HepG2 (cell line): ENCODE data around the gene FILIP1. TPM values are rescaled to one million over a fixed set of nuclear protein-coding genes. Genes with fewer than 3 reads are reported as not detected.

Source experiments
- BHLHE40 ChIP-seq: IDR thresholded peaks from 2 replicates; pipeline ENCODE4 v1.6.1; 2011; ENCODE audit warnings: low read length, improper control_type of control experiment
- BRD4 ChIP-seq: sonication (generic); formaldehyde crosslinking; IDR thresholded peaks from 2 replicates; pipeline ENCODE4 v1.4.0; 2020; ENCODE audit warnings: missing genetic modification reagents
- CREB1 ChIP-seq, 2 experiments: fragments of 450-650 bp in 1 of 2; IDR thresholded peaks; 2 replicates each; pipeline ENCODE4 v1.6.1; 2016 to 2017; ENCODE audit warnings: control low read depth in 1 of 2, mild to moderate bottlenecking in 1 of 2, missing compliant biosample characterization in 1 of 2, missing genetic modification characterization in 1 of 2
- EP300 ChIP-seq, 3 experiments: sonication (generic) in 1 of 3; formaldehyde crosslinking in 1 of 3; IDR thresholded peaks; 2 replicates each; pipeline versions ENCODE4 v1.5.1 to v1.6.1; 2011 to 2020; ENCODE audit warnings: low read depth in 2 of 3, low read length in 2 of 3, borderline replicate concordance in 1 of 3, improper control_type of control experiment in 1 of 3, mild to moderate bottlenecking in 1 of 3, missing genetic modification reagents in 1 of 3, moderate library complexity in 1 of 3
- ETV5 ChIP-seq: IDR thresholded peaks from 2 replicates; pipeline ENCODE4 v1.6.1; 2018; ENCODE audit warnings: missing biosample characterization, missing genetic modification reagents, inconsistent platforms, borderline replicate concordance
- FOXC1 ChIP-seq: sonication (generic); formaldehyde crosslinking; IDR thresholded peaks from 2 replicates; pipeline ENCODE4 v1.8.0; 2022; ENCODE audit warnings: mild to moderate bottlenecking, missing genetic modification reagents, borderline replicate concordance
- HOXA7 ChIP-seq: sonication (generic); formaldehyde crosslinking; IDR thresholded peaks from 2 replicates; pipeline ENCODE4 v1.8.1; 2022; ENCODE audit warnings: mild to moderate bottlenecking, missing genetic modification reagents, moderate library complexity
- MED1 ChIP-seq: sonication (generic); formaldehyde crosslinking; IDR thresholded peaks from 2 replicates; pipeline ENCODE4 v1.4.0; 2020; ENCODE audit warnings: missing genetic modification reagents
- MLLT10 ChIP-seq: sonication (generic); formaldehyde crosslinking; IDR thresholded peaks from 2 replicates; pipeline ENCODE4 v1.4.0; 2020; ENCODE audit warnings: missing genetic modification reagents
- NPAS2 ChIP-seq: sonication (generic); formaldehyde crosslinking; IDR thresholded peaks from 2 replicates; pipeline ENCODE4 v1.8.0; 2022; ENCODE audit warnings: mild to moderate bottlenecking, missing genetic modification reagents, borderline replicate concordance
- NR2F1 ChIP-seq, 2 experiments: fragments of 450-650 bp in 1 of 2; formaldehyde crosslinking in 1 of 2; IDR thresholded peaks; 2 replicates each; pipeline versions ENCODE4 v1.5.0 to v1.6.1; 2016 to 2020; ENCODE audit warnings: mild to moderate bottlenecking in 1 of 2, missing compliant biosample characterization in 1 of 2, missing genetic modification reagents in 1 of 2, moderate library complexity in 1 of 2
- PHF8 ChIP-seq: sonication (generic); formaldehyde crosslinking; IDR thresholded peaks from 2 replicates; pipeline ENCODE4 v1.5.0; 2020; ENCODE audit warnings: missing genetic modification reagents
- PRPF4 ChIP-seq: fragments of 200-400 bp; formaldehyde crosslinking; IDR thresholded peaks from 2 replicates; pipeline ENCODE4 v1.6.1; 2016; ENCODE audit warnings: low read length, low read depth; ENCODE audit not compliant: poor library complexity, severe bottlenecking
- RXRB ChIP-seq: IDR thresholded peaks from 2 replicates; pipeline ENCODE4 v1.6.1; 2016; ENCODE audit warnings: borderline replicate concordance, missing genetic modification reagents, missing compliant biosample characterization
- SAFB2 ChIP-seq: sonication (generic); formaldehyde crosslinking; IDR thresholded peaks from 2 replicates; pipeline ENCODE4 v1.5.1; 2020; ENCODE audit warnings: missing genetic modification reagents, low read depth, mild to moderate bottlenecking, borderline replicate concordance
- SRSF1 ChIP-seq: fragments of 200-400 bp; formaldehyde crosslinking; optimal IDR thresholded peaks from 2 replicates; pipeline ENCODE3; 2017; ENCODE audit warnings: mild to moderate bottlenecking, low read depth, low read length, moderate library complexity
- UBTF ChIP-seq: sonication (generic); formaldehyde crosslinking; IDR thresholded peaks from 2 replicates; pipeline ENCODE4 v1.4.0; 2020; ENCODE audit warnings: mild to moderate bottlenecking, missing genetic modification reagents
- ZBTB21 ChIP-seq: sonication (generic); formaldehyde crosslinking; IDR thresholded peaks from 2 replicates; pipeline ENCODE4 v1.4.0; 2020; ENCODE audit warnings: missing genetic modification reagents
- ZKSCAN8 ChIP-seq: IDR thresholded peaks from 2 replicates; pipeline ENCODE4 v1.6.1; 2016; ENCODE audit warnings: borderline replicate concordance, missing genetic modification reagents, missing compliant biosample characterization
- ZNF263 ChIP-seq: sonication (generic); formaldehyde crosslinking; IDR thresholded peaks from 2 replicates; pipeline ENCODE4 v1.4.0; 2020; ENCODE audit warnings: missing genetic modification reagents
- ZNF274 ChIP-seq: sonication (generic); formaldehyde crosslinking; IDR thresholded peaks from 2 replicates; pipeline ENCODE4 v1.5.1; 2020; ENCODE audit warnings: mild to moderate bottlenecking, missing genetic modification reagents
- ZNF549 ChIP-seq: sonication (generic); formaldehyde crosslinking; IDR thresholded peaks from 2 replicates; pipeline ENCODE4 v1.5.0; 2020; ENCODE audit warnings: missing genetic modification reagents
- ZNF550 ChIP-seq: sonication (generic); formaldehyde crosslinking; IDR thresholded peaks from 2 replicates; pipeline ENCODE4 v1.4.0; 2020; ENCODE audit warnings: mild to moderate bottlenecking, missing genetic modification reagents, borderline replicate concordance
- ZNF580 ChIP-seq: IDR thresholded peaks from 2 replicates; pipeline ENCODE4 v1.6.1; 2016; ENCODE audit warnings: low read depth, borderline replicate concordance
- ZNF615 ChIP-seq: sonication (generic); formaldehyde crosslinking; IDR thresholded peaks from 2 replicates; pipeline ENCODE4 v1.5.0; 2020; ENCODE audit warnings: mild to moderate bottlenecking, missing genetic modification reagents, borderline replicate concordance
- ZNF639 ChIP-seq: conservative IDR thresholded peaks from 2 replicates; pipeline ENCODE4 v1.6.1; 2018; ENCODE audit warnings: missing genetic modification reagents
- ZNF761 ChIP-seq: sonication (generic); formaldehyde crosslinking; conservative IDR thresholded peaks from 2 replicates; pipeline ENCODE4 v1.4.0; 2020; ENCODE audit warnings: mild to moderate bottlenecking, missing genetic modification reagents
- polyA plus RNA-seq, 8 experiments: library from polyadenylated mRNA; depleted of rRNA in 3 of 8; stranded (reverse) in 7 of 8; unstranded in 1 of 8; fragments of >200 nt; fragmentation: Illumina TruSeq in 4 of 8; extraction: Trizol in 4 of 8; gene quantifications; 2 replicates each; pipeline versions ENCODE4 v1.2.1 to v1.2.3, GENCODE V29; 2011 to 2016; ENCODE audit warnings: low read depth in 4 of 8, missing spikeins in 1 of 8, mixed read lengths in 1 of 8; ENCODE audit not compliant: insufficient read depth in 1 of 8
- total RNA-seq, 5 experiments: library from RNA; depleted of rRNA; stranded (reverse); fragments of >200 nt; fragmentation: Illumina TruSeq; extraction: Trizol; gene quantifications; 2 replicates each; pipeline ENCODE4 v1.2.3, GENCODE V29; 2016; ENCODE audit warnings: low read depth in 1 of 5

FILIP1 gene
- total and polyA plus RNA-seq, 2 of the 13 experiments (the other 11 are each of a cell fraction or from before 2014, with no cell fraction given) = not detected

GRCh38 chr6:75284632-75285282 is 208.8 kb downstream of the FILIP1 start, which contains the start of gene TMEM30A (continued):
- TF ChIP-seq FOXC1 (CRISPR knock-in tag) (peak; percentile 51; the same call in 1 of the 2 replicates), HOXA7 (no peak), BHLHE40 (no peak), ZNF274 (CRISPR knock-in tag) (peak; percentile 80), ZNF550 (CRISPR knock-in tag) (no peak), MED1 (CRISPR knock-in tag) (0 out of 2 replicates have a peak, but pooled peaks have one; percentile 40), ZNF263 (CRISPR knock-in tag) (peak; percentile 98), ZNF549 (CRISPR knock-in tag) (no peak), PHF8 (CRISPR knock-in tag) (peak; percentile 95), ZNF580 (CRISPR knock-in tag) (no peak), UBTF (peak; percentile 83), ZNF639 (CRISPR knock-in tag) (no peak), EP300 (IDR thresholded peaks at IDR 0.05; ENCODE audit: low read depth in 2 of 2, low read length in 2 of 2) (no peak), EP300 (CRISPR knock-in tag; IDR thresholded peaks at IDR 0.05; ENCODE audit: borderline replicate concordance) (no peak), RXRB (peak; percentile 14; the same call in 1 of the 2 replicates), ETV5 (CRISPR knock-in tag) (peak; percentile 79), BRD4 (CRISPR knock-in tag) (no peak), NR2F1 (CRISPR knock-in tag; IDR thresholded peaks at IDR 0.05) (no peak), MLLT10 (CRISPR knock-in tag) (no peak), ZNF615 (CRISPR knock-in tag) (no peak; the same call in 1 of the 2 replicates), CREB1 (IDR thresholded peaks at IDR 0.05) (peak; percentile 83), CREB1 (CRISPR knock-in tag; IDR thresholded peaks at IDR 0.05) (peak; percentile 70), PRPF4 (no peak), SAFB2 (CRISPR knock-in tag) (peak; percentile 83; the same call in 1 of the 2 replicates), NPAS2 (CRISPR knock-in tag) (no peak), SRSF1 (no peak), ZKSCAN8 (CRISPR knock-in tag) (no peak), ZNF761 (CRISPR knock-in tag) (peak; percentile 74; the same call in 1 of the 2 replicates), ZBTB21 (CRISPR knock-in tag) (no peak)
